ENCODE measurements around the gene LAMC3.

LAMC3 gene

GRCh38 chr9:131048820-131049219, 39.8 kb downstream of the LAMC3 start:
- DNase-seq = no peak

- no peak for DNase-seq
Measured at GRCh38 chr9:131049829-131050715, 41.1 kb downstream of the LAMC3 start.

- DNase-seq = no peak
Measured at GRCh38 chr9:131050831-131051230, 41.9 kb downstream of the LAMC3 start.

GRCh38 chr9:131051592-131052517, 42.9 kb downstream of the LAMC3 start:
- no peak for DNase-seq

- no peak for DNase-seq
Measured at GRCh38 chr9:131053896-131054295, 44.9 kb downstream of the LAMC3 start.

- no peak for DNase-seq
Measured at GRCh38 chr9:131056781-131057506, 48.0 kb downstream of the LAMC3 start.

- no peak for DNase-seq
Measured at GRCh38 chr9:131060900-131061630, 52.1 kb downstream of the LAMC3 start.

- no peak for DNase-seq
Measured at GRCh38 chr9:131062969-131063368, 54.0 kb downstream of the LAMC3 start.

- DNase-seq = no peak
Measured at GRCh38 chr9:131065599-131065998, 56.6 kb downstream of the LAMC3 start.

GRCh38 chr9:131067625-131068024, 58.7 kb downstream of the LAMC3 start:
- no peak for DNase-seq

- DNase-seq = no peak
Measured at GRCh38 chr9:131068076-131068816, 59.3 kb downstream of the LAMC3 start.

- DNase-seq = no peak
Measured at GRCh38 chr9:131069699-131070098, 60.7 kb downstream of the LAMC3 start.

- DNase-seq = no peak
Measured at GRCh38 chr9:131072107-131072870, 63.3 kb downstream of the LAMC3 start.

GRCh38 chr9:131072871-131073237, 63.9 kb downstream of the LAMC3 start:
- DNase-seq = no peak

- DNase-seq = no peak
Measured at GRCh38 chr9:131076347-131077195, 67.6 kb downstream of the LAMC3 start.

GRCh38 chr9:131078427-131079366, 69.7 kb downstream of the LAMC3 start:
- no peak for DNase-seq

GRCh38 chr9:131080589-131080988, 71.6 kb downstream of the LAMC3 start:
- DNase-seq = no peak

GRCh38 chr9:131081868-131082267, 72.9 kb downstream of the LAMC3 start:
- no peak for DNase-seq

Data from effector CD8-positive, alpha-beta T cell (primary cell).